Measurements from ENCODE around the gene CYLD. TPM values are rescaled to one million over a fixed set of nuclear protein-coding genes. Genes with fewer than 3 reads are reported as not detected.
A peak's percentile ranks its signal among the peaks of the same experiment; 100 is the strongest.

CYLD gene
- total and polyA plus RNA-seq, 10 of the 15 experiments (the other 5 are each of a cell fraction or from before 2014, with no cell fraction given): 19.2 to 106 (median 46.1) TPM

- intact Hi-C loops (cut with micrococcal nuclease; ENCODE audit: unreplicated experiment): loop anchor here (2.0 to 10.0 kb wide), 2 partner anchors 44 to 588 kb away; partner anchors contain the start of gene TENT4B
- Histone ChIP-seq H3K4me1 (ENCODE audit: control insufficient read depth, insufficient read depth, low read length) (peaks cover 23% of the 10 kb centered on the region), H3K27me3 (replicated peaks in 1 of 2; ENCODE audit: control insufficient read depth in 2 of 2, insufficient read depth in 2 of 2, low read length in 1 of 2) (no peaks in the 10 kb centered on the region), H4K20me1 (ENCODE audit: control insufficient read depth, insufficient read depth) (no peaks in the 10 kb centered on the region), H2AFZ (ENCODE audit: control insufficient read depth, low read depth, low read length) (peak overlapping the region; percentile 35; the same call in 1 of the 2 replicates), H3K27ac (ENCODE audit: control insufficient read depth, insufficient read depth) (peak overlapping the region; percentile 98), H3K4me3 (peak overlapping the region; percentile 84), H3K79me2 (ENCODE audit: control insufficient read depth, insufficient read depth, low read length) (peaks cover 54% of the 10 kb centered on the region), H3K9ac (ENCODE audit: control insufficient read depth, insufficient read depth, low read length) (peak overlapping the region; percentile 97), H3K9me3 (replicated peaks; ENCODE audit: control insufficient read depth, insufficient read depth, low read length) (no peaks in the 10 kb centered on the region), H3K36me3 (ENCODE audit: control insufficient read depth in 2 of 2, insufficient read depth in 2 of 2, low read length in 1 of 2) (no peaks in the 10 kb centered on the region), H3K4me2 (ENCODE audit: control insufficient read depth, insufficient read depth) (peak overlapping the region; percentile 46)
- no peak for FAIRE-seq
- ChIA-PET RAD21 (ENCODE audit: unreplicated experiment) (interaction anchor here (3.1 to 13.0 kb wide), 3 partner anchors 46 to 70 kb away, joined by 27 to 578 read pairs (median 112); partner anchors contain the start of genes NOD2 and SNX20), CTCF (interaction anchor here (2.2 to 15.3 kb wide), 4 partner anchors 45 to 386 kb away, joined by 5 to 636 read pairs (median 70); partner anchors contain the start of gene SNX20), SMC1A (ENCODE audit: uncharacterized antibody, unreplicated experiment) (interaction anchor here (5.4 to 19.1 kb wide), 2 partner anchors 47 to 67 kb away, joined by 59 to 600 read pairs; partner anchors contain the start of genes NOD2 and SNX20), POLR2A (interaction anchor here (2.1 to 7.2 kb wide), 4 partner anchors 45 to 468 kb away, joined by 9 to 104 read pairs (median 34); partner anchors contain the start of genes NOD2 and SNX20)
- in situ Hi-C loops (cut with MboI): no loop called here
- ATAC-seq: peak; percentile 29
- WGBS (ENCODE audit: insufficient coverage, insufficient replicate concordance, low lambda C conversion rate, missing lambda C conversion rate): 1% methylated on average over 28 of the region's 28 CpGs
- BruUV-seq (replicated peaks): no TSS peak
- no peak for DNase-seq (ENCODE audit: low read depth, low spot score)
- TF ChIP-seq, protein P1, sequence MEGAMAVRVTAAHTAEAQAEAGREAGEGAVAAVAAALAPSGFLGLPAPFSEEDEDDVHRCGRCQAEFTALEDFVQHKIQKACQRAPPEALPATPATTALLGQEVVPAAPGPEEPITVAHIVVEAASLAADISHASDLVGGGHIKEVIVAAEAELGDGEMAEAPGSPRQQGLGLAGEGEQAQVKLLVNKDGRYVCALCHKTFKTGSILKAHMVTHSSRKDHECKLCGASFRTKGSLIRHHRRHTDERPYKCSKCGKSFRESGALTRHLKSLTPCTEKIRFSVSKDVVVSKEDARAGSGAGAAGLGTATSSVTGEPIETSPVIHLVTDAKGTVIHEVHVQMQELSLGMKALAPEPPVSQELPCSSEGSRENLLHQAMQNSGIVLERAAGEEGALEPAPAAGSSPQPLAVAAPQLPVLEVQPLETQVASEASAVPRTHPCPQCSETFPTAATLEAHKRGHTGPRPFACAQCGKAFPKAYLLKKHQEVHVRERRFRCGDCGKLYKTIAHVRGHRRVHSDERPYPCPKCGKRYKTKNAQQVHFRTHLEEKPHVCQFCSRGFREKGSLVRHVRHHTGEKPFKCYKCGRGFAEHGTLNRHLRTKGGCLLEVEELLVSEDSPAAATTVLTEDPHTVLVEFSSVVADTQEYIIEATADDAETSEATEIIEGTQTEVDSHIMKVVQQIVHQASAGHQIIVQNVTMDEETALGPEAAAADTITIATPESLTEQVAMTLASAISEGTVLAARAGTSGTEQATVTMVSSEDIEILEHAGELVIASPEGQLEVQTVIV (IDR thresholded peaks at IDR 0.05; ENCODE audit: borderline replicate concordance, partially characterized antibody): no peak
- TF ChIP-seq E2F8 (IDR thresholded peaks at IDR 0.05; ENCODE audit: low read depth, partially characterized antibody) (no peak), RAD51 (IDR thresholded peaks at IDR 0.05) (no peak), SMAD1 (IDR thresholded peaks at IDR 0.05; ENCODE audit: low read depth, partially characterized antibody) (peak; percentile 25), GABPA (IDR thresholded peaks at IDR 0.05; ENCODE audit: low read depth) (no peak), IKZF1 (conservative IDR thresholded peaks at IDR 0.05) (no peak), POU2F2 (IDR thresholded peaks at IDR 0.05; ENCODE audit: borderline replicate concordance, low read depth, low read length) (no peak), NFYB (IDR thresholded peaks at IDR 0.05; ENCODE audit: insufficient read depth, low read depth, low read length) (no peak)
- TF ChIP-seq, protein P2, sequence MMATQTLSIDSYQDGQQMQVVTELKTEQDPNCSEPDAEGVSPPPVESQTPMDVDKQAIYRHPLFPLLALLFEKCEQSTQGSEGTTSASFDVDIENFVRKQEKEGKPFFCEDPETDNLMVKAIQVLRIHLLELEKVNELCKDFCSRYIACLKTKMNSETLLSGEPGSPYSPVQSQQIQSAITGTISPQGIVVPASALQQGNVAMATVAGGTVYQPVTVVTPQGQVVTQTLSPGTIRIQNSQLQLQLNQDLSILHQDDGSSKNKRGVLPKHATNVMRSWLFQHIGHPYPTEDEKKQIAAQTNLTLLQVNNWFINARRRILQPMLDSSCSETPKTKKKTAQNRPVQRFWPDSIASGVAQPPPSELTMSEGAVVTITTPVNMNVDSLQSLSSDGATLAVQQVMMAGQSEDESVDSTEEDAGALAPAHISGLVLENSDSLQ (IDR thresholded peaks at IDR 0.05): peak; percentile 29; the same call in 1 of the 2 replicates
- TF ChIP-seq, protein P3, sequence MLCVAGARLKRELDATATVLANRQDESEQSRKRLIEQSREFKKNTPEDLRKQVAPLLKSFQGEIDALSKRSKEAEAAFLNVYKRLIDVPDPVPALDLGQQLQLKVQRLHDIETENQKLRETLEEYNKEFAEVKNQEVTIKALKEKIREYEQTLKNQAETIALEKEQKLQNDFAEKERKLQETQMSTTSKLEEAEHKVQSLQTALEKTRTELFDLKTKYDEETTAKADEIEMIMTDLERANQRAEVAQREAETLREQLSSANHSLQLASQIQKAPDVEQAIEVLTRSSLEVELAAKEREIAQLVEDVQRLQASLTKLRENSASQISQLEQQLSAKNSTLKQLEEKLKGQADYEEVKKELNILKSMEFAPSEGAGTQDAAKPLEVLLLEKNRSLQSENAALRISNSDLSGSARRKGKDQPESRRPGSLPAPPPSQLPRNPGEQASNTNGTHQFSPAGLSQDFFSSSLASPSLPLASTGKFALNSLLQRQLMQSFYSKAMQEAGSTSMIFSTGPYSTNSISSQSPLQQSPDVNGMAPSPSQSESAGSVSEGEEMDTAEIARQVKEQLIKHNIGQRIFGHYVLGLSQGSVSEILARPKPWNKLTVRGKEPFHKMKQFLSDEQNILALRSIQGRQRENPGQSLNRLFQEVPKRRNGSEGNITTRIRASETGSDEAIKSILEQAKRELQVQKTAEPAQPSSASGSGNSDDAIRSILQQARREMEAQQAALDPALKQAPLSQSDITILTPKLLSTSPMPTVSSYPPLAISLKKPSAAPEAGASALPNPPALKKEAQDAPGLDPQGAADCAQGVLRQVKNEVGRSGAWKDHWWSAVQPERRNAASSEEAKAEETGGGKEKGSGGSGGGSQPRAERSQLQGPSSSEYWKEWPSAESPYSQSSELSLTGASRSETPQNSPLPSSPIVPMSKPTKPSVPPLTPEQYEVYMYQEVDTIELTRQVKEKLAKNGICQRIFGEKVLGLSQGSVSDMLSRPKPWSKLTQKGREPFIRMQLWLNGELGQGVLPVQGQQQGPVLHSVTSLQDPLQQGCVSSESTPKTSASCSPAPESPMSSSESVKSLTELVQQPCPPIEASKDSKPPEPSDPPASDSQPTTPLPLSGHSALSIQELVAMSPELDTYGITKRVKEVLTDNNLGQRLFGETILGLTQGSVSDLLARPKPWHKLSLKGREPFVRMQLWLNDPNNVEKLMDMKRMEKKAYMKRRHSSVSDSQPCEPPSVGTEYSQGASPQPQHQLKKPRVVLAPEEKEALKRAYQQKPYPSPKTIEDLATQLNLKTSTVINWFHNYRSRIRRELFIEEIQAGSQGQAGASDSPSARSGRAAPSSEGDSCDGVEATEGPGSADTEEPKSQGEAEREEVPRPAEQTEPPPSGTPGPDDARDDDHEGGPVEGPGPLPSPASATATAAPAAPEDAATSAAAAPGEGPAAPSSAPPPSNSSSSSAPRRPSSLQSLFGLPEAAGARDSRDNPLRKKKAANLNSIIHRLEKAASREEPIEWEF (IDR thresholded peaks at IDR 0.05; ENCODE audit: insufficient replicate concordance, low read depth, low read length): no peak
These were observed 802 bp downstream of the CYLD start for GRCh38 chr16:50742576-50743200.
